ENCODE data around the gene TP53INP2. TPM values are rescaled to one million over a fixed set of nuclear protein-coding genes. Genes with fewer than 3 reads are reported as not detected.
"Not testable (repeated sequence)": the region's sequence is repeated elsewhere in the genome, so short reads cannot be mapped to it uniquely, and the experiment has no call there.

The TP53INP2 gene
- total and polyA plus RNA-seq, 2 of the 8 experiments (the other 6 are each of a cell fraction or from before 2014, with no cell fraction given), result 2.4 to 4.8 TPM

- H3K14ac ChIP-seq (ENCODE audit: insufficient read length); H3K36me3 ChIP-seq (ENCODE audit: control insufficient read depth in 2 of 4, insufficient read depth in 4 of 4, low read length in 3 of 4); H3K23me2 ChIP-seq (ENCODE audit: low read depth, low read length); H2BK120ac ChIP-seq (replicated peaks; ENCODE audit: low read depth, low read length); FAIRE-seq; H2BK20ac ChIP-seq (ENCODE audit: low read length); H3K79me1 ChIP-seq (ENCODE audit: low read depth, low read length); H2BK5ac ChIP-seq (ENCODE audit: low read depth, low read length); H3K9me3 ChIP-seq (ENCODE audit: insufficient read depth in 2 of 2, low read depth in 1 of 2, low read length in 1 of 2); H3K79me2 ChIP-seq (ENCODE audit: control insufficient read depth in 1 of 2, insufficient read depth in 2 of 2, low read length in 2 of 2); H2BK15ac ChIP-seq (ENCODE audit: low read length); H2BK12ac ChIP-seq (ENCODE audit: low read depth, low read length); H2AK5ac ChIP-seq (ENCODE audit: low read depth, low read length); H3K56ac ChIP-seq (replicated peaks; ENCODE audit: insufficient read length, low read depth, low read length); H3K9ac ChIP-seq (replicated peaks in 1 of 4; ENCODE audit: extremely low read depth in 1 of 4, low read depth in 3 of 4, low read length in 3 of 4); H3K27ac ChIP-seq (ENCODE audit: low read depth, low read length); H4K8ac ChIP-seq (ENCODE audit: extremely low read depth, insufficient read depth, low read length); H4K5ac ChIP-seq (ENCODE audit: insufficient read length, low read depth, low read length); H3K23ac ChIP-seq (ENCODE audit: insufficient read length); H3K18ac ChIP-seq (ENCODE audit: extremely low read depth, low read length); H3K4me1 ChIP-seq (replicated peaks in 1 of 4; ENCODE audit: control insufficient read depth in 3 of 4, insufficient read depth in 4 of 4, low read length in 3 of 4); H4K20me1 ChIP-seq (replicated peaks in 1 of 2; ENCODE audit: control insufficient read depth in 1 of 2, insufficient read depth in 2 of 2, low read length in 2 of 2); DNase-seq (ENCODE audit: low read depth in 1 of 2, low spot score in 2 of 2); H3K4me2 ChIP-seq (ENCODE audit: insufficient read depth in 1 of 2, low read depth in 2 of 2, low read length in 2 of 2); H4K91ac ChIP-seq (replicated peaks; ENCODE audit: insufficient read length, low read length); H3K27me3 ChIP-seq (replicated peaks in 1 of 4; ENCODE audit: control insufficient read depth in 3 of 4, extremely low read depth in 1 of 4, insufficient read depth in 3 of 4, low read length in 3 of 4); H2AFZ ChIP-seq (ENCODE audit: low read length); H3K4me3 ChIP-seq (ENCODE audit: extremely low read depth in 1 of 4, insufficient read depth in 2 of 4, low read depth in 3 of 4, low read length in 4 of 4); H3K4ac ChIP-seq (replicated peaks; ENCODE audit: insufficient read length, low read depth, low read length): not testable (repeated sequence)
- POLR2A ChIA-PET (ENCODE audit: partially characterized antibody), result interaction anchor here (1.0 kb wide), 1 partner anchor 10 kb away, joined by 3 read pairs; no protein-coding TSS in a partner anchor
- CTCF ChIA-PET (ENCODE audit: partially characterized antibody), result interaction anchor here (0.7 to 1.1 kb wide), 3 partner anchors 12 to 410 kb away, joined by 3 read pairs; no protein-coding TSS in a partner anchor
- WGBS, 2 experiments (ENCODE audit: extremely low coverage in 1 of 2, insufficient coverage in 1 of 2, insufficient read length in 1 of 2, insufficient replicate concordance in 2 of 2, low coverage in 1 of 2, low lambda C conversion rate in 2 of 2, missing lambda C conversion rate in 1 of 2), result 86% methylated on average over 2 of the region's 3 CpGs; no CpG with 5 or more reads in 1 of the 2 experiments
Measured at GRCh38 chr20:34722560-34722959, 18.4 kb downstream of the TP53INP2 start.
